Hepatocyte (in vitro differentiated cells): ENCODE data around the gene PRR5. TPM values are rescaled to one million over a fixed set of nuclear protein-coding genes. Genes with fewer than 3 reads are reported as not detected.

ENCODE experiments used
- DNase-seq: peaks from one replicate; pipeline ENCODE4 v3.0.0-alpha.2; 2016; ENCODE audit warnings: low spot score
- H2AFZ ChIP-seq: fragments of 200-600 bp; sonication (generic); 2 replicates; pipeline ENCODE4 v1.6.0; 2016; ENCODE audit warnings: antibody characterized with exemption, mild to moderate bottlenecking
- H3K27ac ChIP-seq: fragments of 200-600 bp; sonication (generic); 2 replicates; pipeline ENCODE4 v1.5.1; 2016; ENCODE audit warnings: mild to moderate bottlenecking
- H3K27me3 ChIP-seq: fragments of 200-600 bp; sonication (generic); 2 replicates; pipeline ENCODE4 v1.6.1; 2016
- H3K36me3 ChIP-seq: fragments of 200-600 bp; sonication (generic); replicated peaks from 2 replicates; pipeline ENCODE4 v1.5.1; 2016; ENCODE audit warnings: low read depth; ENCODE audit not compliant: insufficient read depth
- H3K4me1 ChIP-seq: fragments of 200-600 bp; sonication (generic); 2 replicates; pipeline ENCODE4 v1.5.1; 2016; ENCODE audit warnings: mild to moderate bottlenecking, moderate library complexity; ENCODE audit not compliant: insufficient read depth
- H3K4me2 ChIP-seq: fragments of 200-600 bp; sonication (generic); 2 replicates; pipeline ENCODE4 v1.6.0; 2016
- H3K4me3 ChIP-seq: fragments of 200-600 bp; sonication (generic); 2 replicates; pipeline ENCODE4 v1.5.1; 2016; ENCODE audit warnings: mild to moderate bottlenecking
- H3K79me2 ChIP-seq: fragments of 200-600 bp; sonication (generic); 2 replicates; pipeline ENCODE4 v1.6.0; 2017; ENCODE audit warnings: mild to moderate bottlenecking
- H3K9me2 ChIP-seq: fragments of 200-600 bp; sonication (generic); replicated peaks from 2 replicates; pipeline ENCODE4 v1.6.0; 2017; ENCODE audit warnings: mild to moderate bottlenecking; ENCODE audit not compliant: insufficient read depth
- H3K9me3 ChIP-seq: fragments of 200-600 bp; sonication (generic); 2 replicates; pipeline ENCODE4 v1.5.1; 2016; ENCODE audit warnings: low read depth, mild to moderate bottlenecking
- H4K20me1 ChIP-seq: fragments of 200-600 bp; sonication (generic); 2 replicates; pipeline ENCODE4 v1.6.0; 2016; ENCODE audit warnings: mild to moderate bottlenecking; ENCODE audit not compliant: insufficient read depth, poor library complexity, severe bottlenecking
- EZH2 ChIP-seq: fragments of 200-600 bp; sonication (generic); IDR thresholded peaks from 2 replicates; pipeline ENCODE4 v1.6.1; 2016; ENCODE audit warnings: antibody characterized with exemption, mild to moderate bottlenecking, borderline replicate concordance
- EZH2phosphoT487 ChIP-seq: fragments of 200-600 bp; sonication (generic); IDR thresholded peaks from one replicate; pipeline ENCODE4 v1.6.1; 2018; ENCODE audit warnings: antibody characterized with exemption, mild to moderate bottlenecking, low read depth, moderate library complexity; ENCODE audit not compliant: unreplicated experiment, severe bottlenecking
- WGBS: methylation state at CpG from one replicate; pipeline ENCODE4 v1.1.6; 2016; ENCODE audit warnings: low lambda C conversion rate; ENCODE audit errors: missing lambda C conversion rate; 5-methylcytosine and 5-hydroxymethylcytosine counted together
- polyA plus RNA-seq: library from polyadenylated mRNA; unstranded; fragments of >200 nt; fragmentation: Nextera tagmentation; extraction: Ambion mirVana; gene quantifications from 2 replicates; pipeline ENCODE4 v1.2.1, GENCODE V29; 2016
- total RNA-seq: library from RNA; depleted of rRNA; stranded (reverse); fragments of >200 nt; gene quantifications from 2 replicates; pipeline ENCODE4 v1.2.3, GENCODE V29; 2014
- TF ChIP-seq, protein P1 (sequence below): fragments of 200-600 bp; sonication (generic); IDR thresholded peaks from 2 replicates; pipeline ENCODE4 v1.5.1; 2016; ENCODE audit warnings: antibody characterized with exemption, mild to moderate bottlenecking; ENCODE audit not compliant: poor library complexity

The PRR5 gene
- total and polyA plus RNA-seq, 2 experiments from 2014 or later: 44.2 to 84.9 TPM

DNA sequence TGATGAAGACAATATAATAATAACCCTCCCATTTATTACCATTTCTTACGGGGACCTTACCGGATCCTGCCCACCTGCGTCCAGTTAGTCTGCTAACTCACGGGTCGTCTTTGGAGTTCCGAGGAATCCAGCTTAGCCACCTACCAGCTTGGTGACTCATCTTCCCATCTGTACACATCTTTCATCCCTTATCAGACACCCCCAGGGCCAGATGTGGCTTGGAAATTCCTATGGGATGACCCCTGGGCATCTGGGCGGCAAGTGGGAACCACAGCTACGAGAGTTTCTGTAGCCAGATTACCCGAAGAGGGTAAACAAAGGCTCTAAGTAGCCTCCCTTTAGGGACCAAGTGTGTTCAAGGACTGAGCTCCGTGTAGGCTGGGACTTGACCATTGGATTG, 12.8 kb upstream of the PRR5 start:
- Histone ChIP-seq H3K9me2 (no peaks in the 10 kb centered on the region), H3K27ac (peak overlapping the region; percentile 60), H2AFZ (no peak overlapping the region), H3K4me1 (peaks cover 40% of the 10 kb centered on the region), H3K4me2 (no peak overlapping the region), H3K79me2 (peaks cover 34% of the 10 kb centered on the region), H3K4me3 (no peak overlapping the region), H3K36me3 (no peaks in the 10 kb centered on the region), H3K27me3 (no peaks in the 10 kb centered on the region), H3K9me3 (no peaks in the 10 kb centered on the region), H4K20me1 (no peaks in the 10 kb centered on the region)
- TF ChIP-seq, protein P1, sequence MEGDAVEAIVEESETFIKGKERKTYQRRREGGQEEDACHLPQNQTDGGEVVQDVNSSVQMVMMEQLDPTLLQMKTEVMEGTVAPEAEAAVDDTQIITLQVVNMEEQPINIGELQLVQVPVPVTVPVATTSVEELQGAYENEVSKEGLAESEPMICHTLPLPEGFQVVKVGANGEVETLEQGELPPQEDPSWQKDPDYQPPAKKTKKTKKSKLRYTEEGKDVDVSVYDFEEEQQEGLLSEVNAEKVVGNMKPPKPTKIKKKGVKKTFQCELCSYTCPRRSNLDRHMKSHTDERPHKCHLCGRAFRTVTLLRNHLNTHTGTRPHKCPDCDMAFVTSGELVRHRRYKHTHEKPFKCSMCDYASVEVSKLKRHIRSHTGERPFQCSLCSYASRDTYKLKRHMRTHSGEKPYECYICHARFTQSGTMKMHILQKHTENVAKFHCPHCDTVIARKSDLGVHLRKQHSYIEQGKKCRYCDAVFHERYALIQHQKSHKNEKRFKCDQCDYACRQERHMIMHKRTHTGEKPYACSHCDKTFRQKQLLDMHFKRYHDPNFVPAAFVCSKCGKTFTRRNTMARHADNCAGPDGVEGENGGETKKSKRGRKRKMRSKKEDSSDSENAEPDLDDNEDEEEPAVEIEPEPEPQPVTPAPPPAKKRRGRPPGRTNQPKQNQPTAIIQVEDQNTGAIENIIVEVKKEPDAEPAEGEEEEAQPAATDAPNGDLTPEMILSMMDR: no peak
- no peak for TF ChIP-seq EZH2phosphoT487
- TF ChIP-seq EZH2: no peak
- 34% methylated on average over 10 of the region's 10 CpGs for WGBS
- DNase-seq: no peak

GRCh38 chr22:44689915-44690524, 12.0 kb upstream of the PRR5 start:
- no peaks in the 10 kb centered on the region for H3K36me3 ChIP-seq
- DNase-seq: no peak
- no peaks in the 10 kb centered on the region for H3K27me3 ChIP-seq
- peaks cover 34% of the 10 kb centered on the region for H3K4me1 ChIP-seq
- H3K79me2 ChIP-seq: peaks cover 31% of the 10 kb centered on the region
- no peak overlapping the region for H2AFZ ChIP-seq
- TF ChIP-seq, protein P1: no peak
- TF ChIP-seq EZH2 (no peak), EZH2phosphoT487 (no peak)
- H3K4me3 ChIP-seq: no peak overlapping the region
- H3K9me3 ChIP-seq: no peaks in the 10 kb centered on the region
- no peak overlapping the region for H3K4me2 ChIP-seq
- WGBS: 88% methylated on average over 9 of the region's 9 CpGs
- no peaks in the 10 kb centered on the region for H4K20me1 ChIP-seq
- H3K27ac ChIP-seq: no peak overlapping the region
- H3K9me2 ChIP-seq: no peaks in the 10 kb centered on the region

GRCh38 chr22:44691796-44692661, 10.0 kb upstream of the PRR5 start:
- DNase-seq: no peak
- 87% methylated on average over 22 of the region's 24 CpGs for WGBS
- no peak overlapping the region for H3K27ac ChIP-seq
- no peak overlapping the region for H3K4me3 ChIP-seq
- H2AFZ ChIP-seq: no peak overlapping the region
- H3K4me2 ChIP-seq: no peak overlapping the region
- no peaks in the 10 kb centered on the region for H3K9me2 ChIP-seq
- no peak for TF ChIP-seq EZH2
- no peak for TF ChIP-seq EZH2phosphoT487
- TF ChIP-seq, protein P1: no peak
- no peaks in the 10 kb centered on the region for H4K20me1 ChIP-seq
- peaks cover 16% of the 10 kb centered on the region for H3K4me1 ChIP-seq
- peaks cover 40% of the 10 kb centered on the region for H3K79me2 ChIP-seq
- no peaks in the 10 kb centered on the region for H3K36me3 ChIP-seq
- H3K9me3 ChIP-seq: no peaks in the 10 kb centered on the region
- no peaks in the 10 kb centered on the region for H3K27me3 ChIP-seq
